Ectodermal cell (in vitro differentiated cells): ENCODE results near the gene SPN.

Experiments
- H3K27ac ChIP-seq: 2 replicates; pipeline ENCODE4 v1.7.0; 2013; ENCODE audit warnings: mild to moderate bottlenecking, low read depth, low read length; ENCODE audit not compliant: insufficient read depth, poor library complexity, severe bottlenecking
- H3K27me3 ChIP-seq: 2 replicates; pipeline ENCODE4 v1.7.0; 2013; ENCODE audit warnings: mild to moderate bottlenecking, low read length; ENCODE audit not compliant: insufficient read depth, control insufficient read depth, poor library complexity, severe bottlenecking
- H3K36me3 ChIP-seq: one replicate; pipeline ENCODE4 v1.7.0; 2013; ENCODE audit warnings: low read length; ENCODE audit not compliant: control insufficient read depth, insufficient read depth
- H3K4me1 ChIP-seq: one replicate; pipeline ENCODE4 v1.7.0; 2013; ENCODE audit warnings: low read length; ENCODE audit not compliant: control insufficient read depth, insufficient read depth
- H3K4me3 ChIP-seq: 2 replicates; pipeline ENCODE4 v1.7.0; 2013; ENCODE audit warnings: low read depth, low read length, control low read depth; ENCODE audit not compliant: insufficient read depth
- H3K9me3 ChIP-seq: 2 replicates; pipeline ENCODE4 v1.7.0; 2013; ENCODE audit warnings: mild to moderate bottlenecking, low read length, moderate library complexity; ENCODE audit not compliant: control insufficient read depth
- WGBS, 2 experiments: methylation state at CpG; one replicate each; pipeline ENCODE4 v1.1.7; 2013; ENCODE audit warnings: missing lambda C conversion rate in 2 of 2; 5-methylcytosine and 5-hydroxymethylcytosine counted together

Gene SPN

GRCh38 chr16:29714972-29715371 lies 51.9 kb downstream of the SPN start:
- peaks cover 7% of the 10 kb centered on the region for H3K4me1 ChIP-seq
- no peaks in the 10 kb centered on the region for H3K9me3 ChIP-seq
- H3K27ac ChIP-seq: no peak overlapping the region
- no peak overlapping the region for H3K4me3 ChIP-seq
- no peaks in the 10 kb centered on the region for H3K36me3 ChIP-seq
- WGBS, 2 experiments: no CpG with 5 or more reads among the region's 1 CpG
- H3K27me3 ChIP-seq: no peaks in the 10 kb centered on the region

- H3K4me1 ChIP-seq: no peaks in the 10 kb centered on the region
- 94% methylated on average over 7 of the region's 7 CpGs for WGBS, 2 experiments
- no peaks in the 10 kb centered on the region for H3K27me3 ChIP-seq
- no peak overlapping the region for H3K4me3 ChIP-seq
- H3K27ac ChIP-seq: no peak overlapping the region
- no peaks in the 10 kb centered on the region for H3K9me3 ChIP-seq
- H3K36me3 ChIP-seq: no peaks in the 10 kb centered on the region
These were observed 54.1 kb downstream of the SPN start for GRCh38 chr16:29717113-29717512.

- Histone ChIP-seq H3K36me3 (no peaks in the 10 kb centered on the region), H3K4me3 (no peak overlapping the region), H3K27ac (no peak overlapping the region), H3K9me3 (no peaks in the 10 kb centered on the region), H3K4me1 (no peaks in the 10 kb centered on the region), H3K27me3 (no peaks in the 10 kb centered on the region)
- 53 to 55% methylated on average over 4 of the region's 4 CpGs for WGBS, 2 experiments
These were observed 56.0 kb downstream of the SPN start for GRCh38 chr16:29719063-29719462.
